ENCODE data around the gene TSSK3.
"Not testable (repeated sequence)": the region's sequence is repeated elsewhere in the genome, so short reads cannot be mapped to it uniquely, and the experiment has no call there.

TSSK3 gene

GRCh38 chr1:32365445-32365844 is 3.1 kb downstream of the TSSK3 start:
- no peak for DNase-seq

- no peak for DNase-seq
Measured at GRCh38 chr1:32367912-32368635, 5.7 kb downstream of the TSSK3 start.

- no peak for DNase-seq
Measured at GRCh38 chr1:32372149-32372756, 9.9 kb downstream of the TSSK3 start.

- no peak for DNase-seq
Measured at GRCh38 chr1:32373996-32374592, 11.8 kb downstream of the TSSK3 start.

- DNase-seq = no peak
Measured at GRCh38 chr1:32376199-32376598, 13.9 kb downstream of the TSSK3 start.

- no peak for DNase-seq
Measured at GRCh38 chr1:32377541-32378220, 15.3 kb downstream of the TSSK3 start.

GRCh38 chr1:32380057-32380456 is 17.7 kb downstream of the TSSK3 start:
- DNase-seq = no peak

GRCh38 chr1:32386676-32387392 is 24.5 kb downstream of the TSSK3 start:
- DNase-seq = no peak

- no peak for DNase-seq
Measured at GRCh38 chr1:32388641-32389040, 26.3 kb downstream of the TSSK3 start.

GRCh38 chr1:32390904-32391870 is 28.8 kb downstream of the TSSK3 start:
- DNase-seq = no peak

- DNase-seq = no peak
Measured at GRCh38 chr1:32392325-32392724, 30.0 kb downstream of the TSSK3 start.

- no peak for DNase-seq
Measured at GRCh38 chr1:32393136-32393535, 30.8 kb downstream of the TSSK3 start.

GRCh38 chr1:32393832-32394140 is 31.4 kb downstream of the TSSK3 start:
- peak; percentile 20 for DNase-seq

- DNase-seq = peak; percentile 94
Measured at GRCh38 chr1:32394141-32394889, 32.0 kb downstream of the TSSK3 start, which contains the start of gene BSDC1. Gene BSDC1, minus strand, starts transcription at chr1:32394441. Its CDS starts 27 bp downstream, at chr1:32394414.

GRCh38 chr1:32394890-32395432 is 32.6 kb downstream of the TSSK3 start:
- no peak for DNase-seq

GRCh38 chr1:32396524-32396923 is 34.2 kb downstream of the TSSK3 start:
- not testable (repeated sequence) for DNase-seq

- no peak for DNase-seq
Measured at GRCh38 chr1:32398401-32398800, 36.1 kb downstream of the TSSK3 start.

- no peak for DNase-seq
Measured at GRCh38 chr1:32399843-32400242, 37.5 kb downstream of the TSSK3 start.

GRCh38 chr1:32400876-32401631 is 38.7 kb downstream of the TSSK3 start:
- DNase-seq = peak; percentile 58

GRCh38 chr1:32404946-32405345 is 42.6 kb downstream of the TSSK3 start:
- DNase-seq = no peak

All from NCI-H2029 (cell line).